ENCODE results near the gene PCNP.

DNA sequence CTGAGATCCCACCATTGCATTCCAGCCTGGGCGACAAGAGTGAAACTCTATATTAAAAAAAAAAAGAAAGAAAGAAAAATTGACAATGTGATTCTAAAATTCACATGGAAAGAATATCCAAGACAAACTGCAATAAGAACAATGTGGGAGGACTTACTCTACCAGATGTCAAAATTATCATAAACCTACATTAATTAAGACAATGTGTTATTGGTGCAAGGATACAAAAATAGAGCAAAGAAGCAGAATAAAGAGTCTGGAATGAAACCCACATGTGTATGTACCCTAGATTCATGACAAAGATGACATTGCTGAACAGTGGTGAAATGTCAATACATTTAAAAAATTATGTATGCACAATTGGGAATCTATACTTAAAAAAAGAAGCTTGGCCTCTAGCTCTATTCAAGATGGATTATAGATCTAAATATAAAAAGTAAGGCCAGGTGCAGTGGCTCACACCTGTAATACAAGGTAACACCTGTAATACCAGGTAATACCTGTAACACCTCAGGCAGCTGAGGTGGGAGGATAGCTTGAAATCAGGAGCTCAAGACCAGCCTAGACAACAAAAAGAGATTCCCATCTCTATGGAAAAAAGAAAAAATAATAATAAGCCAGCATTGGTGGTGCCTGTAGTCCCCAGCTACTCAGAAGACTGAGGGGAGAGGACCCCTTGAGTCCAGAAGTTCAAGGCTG lies 57.3 kb downstream of the PCNP start:
- TF ChIP-seq, protein P1, sequence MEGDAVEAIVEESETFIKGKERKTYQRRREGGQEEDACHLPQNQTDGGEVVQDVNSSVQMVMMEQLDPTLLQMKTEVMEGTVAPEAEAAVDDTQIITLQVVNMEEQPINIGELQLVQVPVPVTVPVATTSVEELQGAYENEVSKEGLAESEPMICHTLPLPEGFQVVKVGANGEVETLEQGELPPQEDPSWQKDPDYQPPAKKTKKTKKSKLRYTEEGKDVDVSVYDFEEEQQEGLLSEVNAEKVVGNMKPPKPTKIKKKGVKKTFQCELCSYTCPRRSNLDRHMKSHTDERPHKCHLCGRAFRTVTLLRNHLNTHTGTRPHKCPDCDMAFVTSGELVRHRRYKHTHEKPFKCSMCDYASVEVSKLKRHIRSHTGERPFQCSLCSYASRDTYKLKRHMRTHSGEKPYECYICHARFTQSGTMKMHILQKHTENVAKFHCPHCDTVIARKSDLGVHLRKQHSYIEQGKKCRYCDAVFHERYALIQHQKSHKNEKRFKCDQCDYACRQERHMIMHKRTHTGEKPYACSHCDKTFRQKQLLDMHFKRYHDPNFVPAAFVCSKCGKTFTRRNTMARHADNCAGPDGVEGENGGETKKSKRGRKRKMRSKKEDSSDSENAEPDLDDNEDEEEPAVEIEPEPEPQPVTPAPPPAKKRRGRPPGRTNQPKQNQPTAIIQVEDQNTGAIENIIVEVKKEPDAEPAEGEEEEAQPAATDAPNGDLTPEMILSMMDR (IDR thresholded peaks at IDR 0.05 in 4 of 5, conservative IDR thresholded peaks at IDR 0.05 in 1 of 5): no peak
- no peak for TF ChIP-seq POLR2A (IDR thresholded peaks at IDR 0.05)
